Endothelial cell of umbilical vein (primary cell): ENCODE measurements around the gene ALG12. TPM values are rescaled to one million over a fixed set of nuclear protein-coding genes. Genes with fewer than 3 reads are reported as not detected.

Experiments used
- BruUV-seq: library from RNA; stranded (reverse); fragments of 400-500 nt; replicated peaks from 2 replicates; lab custom pipeline; 2021; lab: Mats Ljungman, UMichigan
- CTCF ChIA-PET: fragments of 300-600, 350-600 bp; sonication (Branson Sonifier 250); formaldehyde crosslinking; loops from one replicate; lab custom pipeline; 2021; ENCODE audit warnings: antibody characterized with exemption, inconsistent platforms; lab: Charles Lee
- POLR2A ChIA-PET: fragments of 300-600, 350-600 bp; sonication (Branson Sonifier 250); formaldehyde crosslinking; loops from one replicate; lab custom pipeline; 2021; ENCODE audit warnings: antibody characterized with exemption, inconsistent platforms; lab: Charles Lee
- DNase-seq: peaks from one replicate; pipeline ENCODE4 v3.0.0-alpha.2; 2011; ENCODE audit warnings: low read depth, low spot score
- FAIRE-seq: peaks from 2 replicates; lab custom pipeline; 2011; peaks lifted over from hg19 to GRCh38; lab: Jason Lieb, UNC
- H2AFZ ChIP-seq: 2 replicates; pipeline ENCODE4 v1.6.0; 2012; ENCODE audit warnings: low read depth, low read length, control low read depth, inconsistent platforms
- H3K27ac ChIP-seq: 2 replicates; pipeline ENCODE4 v1.5.1; 2011; ENCODE audit warnings: low read depth, mild to moderate bottlenecking, control low read depth, low read length, moderate library complexity; ENCODE audit not compliant: insufficient read depth
- H3K27me3 ChIP-seq, 2 experiments: 2 replicates each; pipeline versions ENCODE4 v1.6.0 to v1.6.1; 2011; ENCODE audit warnings: low read length in 2 of 2, mixed read lengths in 1 of 2; ENCODE audit not compliant: control insufficient read depth in 2 of 2, insufficient read depth in 2 of 2
- H3K36me3 ChIP-seq, 2 experiments: 2 replicates in 1 of 2; 3 replicates in 1 of 2; pipeline ENCODE4 v1.5.1; 2011; ENCODE audit warnings: low read length in 2 of 2, mild to moderate bottlenecking in 1 of 2, moderate library complexity in 1 of 2; ENCODE audit not compliant: control insufficient read depth in 2 of 2, insufficient read depth in 2 of 2; ENCODE audit errors: extremely low read depth in 1 of 2
- H3K4me1 ChIP-seq: 3 replicates; pipeline ENCODE4 v1.5.1; 2011; ENCODE audit warnings: mild to moderate bottlenecking, low read length; ENCODE audit not compliant: control insufficient read depth, insufficient read depth; ENCODE audit errors: extremely low read depth
- H3K4me2 ChIP-seq: 2 replicates; pipeline ENCODE4 v1.6.1; 2011; ENCODE audit warnings: low read length, control low read depth, mixed read lengths; ENCODE audit not compliant: insufficient read depth
- H3K4me3 ChIP-seq, 3 experiments: fragments of 200-600 bp in 1 of 3; sonication (generic), shearing (Covaris generic) in 1 of 3; replicated peaks in 1 of 3; 2 replicates each; pipeline ENCODE4 v1.5.1; 2011 to 2016; ENCODE audit warnings: control low read depth in 3 of 3, low read length in 3 of 3, mild to moderate bottlenecking in 2 of 3, inconsistent platforms in 1 of 3, low read depth in 1 of 3, moderate library complexity in 1 of 3; ENCODE audit not compliant: insufficient read depth in 1 of 3
- H3K79me2 ChIP-seq: 2 replicates; pipeline ENCODE4 v1.6.0; 2012; ENCODE audit warnings: low read length, inconsistent platforms; ENCODE audit not compliant: control insufficient read depth, insufficient read depth
- H3K9ac ChIP-seq: replicated peaks from 2 replicates; pipeline ENCODE3; 2011; ENCODE audit warnings: low read length, control low read depth; ENCODE audit not compliant: insufficient read depth; ENCODE audit errors: extremely low read depth
- H3K9me1 ChIP-seq: replicated peaks from 3 replicates; pipeline ENCODE4 v1.6.0; 2011; ENCODE audit warnings: mild to moderate bottlenecking, low read length; ENCODE audit not compliant: control insufficient read depth, insufficient read depth; ENCODE audit errors: extremely low read depth
- H3K9me3 ChIP-seq: replicated peaks from 2 replicates; pipeline ENCODE4 v1.5.1; 2012; ENCODE audit warnings: low read length, inconsistent platforms; ENCODE audit not compliant: control insufficient read depth, insufficient read depth
- H4K20me1 ChIP-seq: replicated peaks from 2 replicates; pipeline ENCODE3; 2011; ENCODE audit warnings: mild to moderate bottlenecking, low read length; ENCODE audit not compliant: control insufficient read depth, insufficient read depth; ENCODE audit errors: extremely low read depth
- CTCF ChIP-seq, 2 donors: IDR thresholded peaks; 1 replicate in 1 of 2; 2 replicates in 1 of 2; pipeline ENCODE4 v1.5.1; 2011; ENCODE audit warnings: low read length in 2 of 2, mild to moderate bottlenecking in 2 of 2, moderate library complexity in 2 of 2, control low read depth in 1 of 2, inconsistent platforms in 1 of 2, low read depth in 1 of 2; ENCODE audit not compliant: insufficient read depth in 1 of 2; ENCODE audit errors: extremely low read depth in 1 of 2
- EZH2 ChIP-seq: IDR thresholded peaks from 2 replicates; pipeline ENCODE4 v1.6.1; 2012; ENCODE audit warnings: borderline replicate concordance, low read depth, mild to moderate bottlenecking, moderate library complexity, low read length, inconsistent platforms; ENCODE audit not compliant: severe bottlenecking
- FOS ChIP-seq: IDR thresholded peaks from 2 replicates; pipeline ENCODE4 v1.6.1; 2011; ENCODE audit warnings: mild to moderate bottlenecking, low read length, moderate library complexity, borderline replicate concordance; ENCODE audit not compliant: insufficient read depth
- GATA2 ChIP-seq: IDR thresholded peaks from 2 replicates; pipeline ENCODE4 v1.7.0; 2011; ENCODE audit warnings: low read depth, mild to moderate bottlenecking, moderate library complexity, mixed read lengths, low read length; ENCODE audit not compliant: insufficient read length, insufficient read depth
- JUN ChIP-seq: IDR thresholded peaks from 2 replicates; pipeline ENCODE4 v1.6.1; 2011; ENCODE audit warnings: borderline replicate concordance, low read depth; ENCODE audit not compliant: insufficient read length, insufficient read depth
- MYC ChIP-seq: IDR thresholded peaks from one replicate; pipeline ENCODE4 v1.6.1; 2011; ENCODE audit warnings: mild to moderate bottlenecking, low read depth, low read length
- POLR2A ChIP-seq: IDR thresholded peaks from 2 replicates; pipeline ENCODE4 v1.6.1; 2012; ENCODE audit warnings: low read depth, mild to moderate bottlenecking, control low read depth, low read length
- POLR2AphosphoS5 ChIP-seq: IDR thresholded peaks from 2 replicates; pipeline ENCODE4 v1.6.1; 2012; ENCODE audit warnings: low read depth, mild to moderate bottlenecking, control low read depth, low read length, moderate library complexity; ENCODE audit not compliant: insufficient read depth
- dilution Hi-C: fragments of 300-500 bp; cut with MboI; formaldehyde crosslinking; loops from one replicate; pipeline ENCODE4 v1.15.0; 2019; ENCODE audit warnings: low sequenced_read_pairs; ENCODE audit not compliant: extremely low pct_ligation_motif_present
- intact Hi-C: fragments of 100-400 bp; cut with micrococcal nuclease; formaldehyde crosslinking; loops from one replicate; pipeline ENCODE4 v1.10.0; 2022
- polyA plus RNA-seq, 4 experiments: library from polyadenylated mRNA; depleted of rRNA in 3 of 4; stranded (reverse) in 3 of 4; unstranded in 1 of 4; fragments of >200 nt; gene quantifications; 2 replicates each; pipeline versions ENCODE4 v1.2.1 to v1.2.3, GENCODE V29; 2011 to 2012; ENCODE audit warnings: missing spikeins in 1 of 4
- total RNA-seq: library from RNA; stranded (reverse); gene quantifications from 2 replicates; pipeline ENCODE4 v1.2.3, GENCODE V29; 2021
- TF ChIP-seq, protein P1 (sequence below): IDR thresholded peaks from 2 replicates; pipeline ENCODE4 v1.6.1; 2011; ENCODE audit not compliant: insufficient read depth, insufficient read length

The ALG12 gene
- total and polyA plus RNA-seq, 2 donors (not counting 3 experiments of a cell fraction or from before 2014, with no cell fraction given): 14.6 to 18.0 TPM

GRCh38 chr22:49935561-49935960 is 17.3 kb upstream of the ALG12 start:
- POLR2A ChIA-PET: interaction anchor here (0.7 to 1.8 kb wide), 4 partner anchors 11 to 372 kb away, joined by 4 to 14 read pairs (median 6); partner anchors contain the start of genes PIM3 and PLXNB2
- H3K27me3 ChIP-seq: no peaks in the 10 kb centered on the region
- H3K4me3 ChIP-seq: peak overlapping the region in 1 of 3 experiments; percentile 33
- no peak for FAIRE-seq
- H2AFZ ChIP-seq: no peak overlapping the region
- BruUV-seq: no TSS peak
- H3K9me1 ChIP-seq: no peaks in the 10 kb centered on the region
- H3K36me3 ChIP-seq: no peaks in the 10 kb centered on the region
- CTCF ChIA-PET: interaction anchor here (1.0 to 4.3 kb wide), 3 partner anchors 12 to 95 kb away, joined by 3 to 34 read pairs (median 3); no protein-coding TSS in a partner anchor
- DNase-seq: no peak
- peaks cover 63% of the 10 kb centered on the region for H3K4me1 ChIP-seq
- TF ChIP-seq GATA2: no peak
- no peak for TF ChIP-seq JUN
- TF ChIP-seq POLR2A: no peak
- no peak for TF ChIP-seq EZH2
- TF ChIP-seq, protein P1, sequence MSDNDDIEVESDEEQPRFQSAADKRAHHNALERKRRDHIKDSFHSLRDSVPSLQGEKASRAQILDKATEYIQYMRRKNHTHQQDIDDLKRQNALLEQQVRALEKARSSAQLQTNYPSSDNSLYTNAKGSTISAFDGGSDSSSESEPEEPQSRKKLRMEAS: no peak
- TF ChIP-seq MYC: no peak
- TF ChIP-seq FOS: no peak
- TF ChIP-seq CTCF (IDR thresholded peaks at IDR 0.05; ENCODE audit: extremely low read depth in 1 of 2, insufficient read depth in 1 of 2, low read depth in 1 of 2, low read length in 2 of 2): no peak
- no peak for TF ChIP-seq POLR2AphosphoS5
- no peaks in the 10 kb centered on the region for H3K79me2 ChIP-seq
- H4K20me1 ChIP-seq: no peaks in the 10 kb centered on the region
- intact Hi-C loops (no loop called here), dilution Hi-C loops (no loop called here)
- H3K9ac ChIP-seq: no peak overlapping the region
- no peaks in the 10 kb centered on the region for H3K9me3 ChIP-seq
- no peak overlapping the region for H3K4me2 ChIP-seq
- H3K27ac ChIP-seq: no peak overlapping the region
